LoVo (cell line): ENCODE measurements around the gene WFS1.

Experiments used
- DNase-seq: peaks from one replicate; pipeline ENCODE4 v3.0.0-alpha.2; 2016; ENCODE audit warnings: low spot score

WFS1 gene

DNA sequence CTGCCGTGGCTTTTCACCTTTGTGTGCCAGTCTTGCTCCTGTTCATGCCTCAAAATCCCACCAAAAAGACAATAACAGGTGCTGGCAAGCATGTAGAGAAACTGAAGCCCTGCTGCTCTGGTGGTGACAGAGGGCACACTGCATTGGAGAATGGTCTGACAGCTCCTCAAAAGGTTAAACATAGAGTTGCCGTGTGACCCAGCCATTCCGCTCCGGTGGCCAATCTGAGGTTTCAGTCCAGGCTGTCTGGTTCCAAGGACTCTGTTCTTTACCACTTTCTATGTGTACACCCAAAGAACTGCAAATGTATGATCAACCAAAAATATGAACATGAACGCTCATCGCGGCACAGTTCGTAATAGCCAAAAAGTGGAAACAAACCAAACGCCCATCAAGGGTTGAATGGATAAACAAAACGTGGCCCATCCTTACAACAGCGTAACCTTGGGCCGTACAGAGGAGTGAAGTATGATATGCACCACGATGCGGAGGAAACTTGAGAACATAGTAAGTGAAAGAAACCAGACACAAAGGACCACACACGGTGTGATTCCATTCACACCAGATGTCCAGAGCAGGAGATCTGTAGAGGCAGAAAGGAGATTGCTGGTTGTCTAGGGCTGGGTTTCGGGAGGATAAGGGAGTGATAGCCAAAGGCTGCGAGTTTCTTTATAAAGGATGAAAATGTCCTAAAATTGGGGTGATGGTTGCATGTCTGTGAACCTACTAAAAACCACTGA is 33.6 kb upstream of the WFS1 start:
- DNase-seq, result no peak

DNA sequence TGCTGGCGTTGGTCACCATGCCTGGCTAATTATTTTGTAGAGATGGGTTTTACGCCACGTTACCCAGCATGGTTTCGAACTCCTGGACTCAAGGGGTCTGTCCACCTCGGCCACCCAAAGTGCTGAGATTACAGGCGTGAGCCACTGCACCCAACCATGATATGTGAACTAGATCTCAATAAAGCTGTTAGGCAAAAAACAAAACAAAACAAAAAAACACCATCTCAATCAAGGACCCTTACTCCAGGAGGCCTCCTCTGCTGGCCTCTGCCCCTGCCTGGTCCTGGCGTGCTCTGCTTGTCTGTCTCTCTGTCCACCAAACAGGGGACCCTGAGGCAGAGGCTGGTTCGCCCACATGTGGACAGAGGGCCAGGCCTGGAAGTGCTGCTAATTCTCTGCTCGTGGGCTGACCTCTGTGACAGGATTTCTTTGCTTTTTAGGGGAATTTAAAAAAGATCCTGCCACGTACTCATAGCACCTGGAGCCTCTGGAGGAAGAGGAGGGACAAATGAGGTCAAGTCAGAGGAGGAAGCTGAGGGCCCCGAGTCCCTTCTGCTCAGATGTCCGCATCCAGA is 32.7 kb upstream of the WFS1 start:
- DNase-seq, result no peak

DNA sequence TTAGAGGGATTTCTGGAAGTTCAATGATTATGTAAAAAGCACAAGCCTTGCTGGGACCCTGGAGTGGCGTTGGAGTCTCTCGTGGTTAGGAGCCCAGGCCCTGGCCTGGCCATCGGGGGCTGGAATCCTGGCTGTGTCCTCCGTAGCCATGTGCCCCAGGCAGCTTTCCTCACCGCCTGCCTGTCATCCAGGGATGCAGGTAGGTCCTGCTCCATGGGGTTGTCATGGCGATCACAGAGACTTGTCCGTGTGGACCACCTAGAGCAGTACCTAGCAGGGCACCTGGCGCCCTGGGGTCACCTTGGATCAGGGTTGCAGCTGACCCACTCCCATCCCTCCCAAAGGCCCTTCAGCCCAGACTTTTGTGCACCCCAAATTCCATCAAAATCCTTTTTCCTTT is 30.2 kb upstream of the WFS1 start:
- DNase-seq, result no peak

DNA sequence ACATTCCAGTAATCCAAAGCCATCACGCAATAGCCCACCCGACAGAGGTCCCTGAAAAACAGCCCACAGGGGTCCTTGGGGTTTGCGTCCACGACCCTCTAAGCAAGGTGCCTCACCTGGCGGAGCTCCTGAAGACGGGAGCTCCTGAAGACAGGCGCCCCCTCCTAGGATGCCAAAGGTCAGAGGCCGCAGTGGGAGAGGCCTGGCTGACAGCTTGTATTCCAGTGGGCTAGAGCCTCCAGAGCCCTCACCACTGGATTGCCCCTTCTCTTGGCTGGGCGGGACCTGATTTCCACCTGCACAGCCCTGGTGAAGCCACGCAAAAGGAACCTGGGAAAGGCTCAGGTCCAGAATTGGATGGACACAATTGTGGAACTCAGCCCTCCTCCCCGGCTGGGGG is 29.7 kb upstream of the WFS1 start:
- DNase-seq, result no peak

DNA sequence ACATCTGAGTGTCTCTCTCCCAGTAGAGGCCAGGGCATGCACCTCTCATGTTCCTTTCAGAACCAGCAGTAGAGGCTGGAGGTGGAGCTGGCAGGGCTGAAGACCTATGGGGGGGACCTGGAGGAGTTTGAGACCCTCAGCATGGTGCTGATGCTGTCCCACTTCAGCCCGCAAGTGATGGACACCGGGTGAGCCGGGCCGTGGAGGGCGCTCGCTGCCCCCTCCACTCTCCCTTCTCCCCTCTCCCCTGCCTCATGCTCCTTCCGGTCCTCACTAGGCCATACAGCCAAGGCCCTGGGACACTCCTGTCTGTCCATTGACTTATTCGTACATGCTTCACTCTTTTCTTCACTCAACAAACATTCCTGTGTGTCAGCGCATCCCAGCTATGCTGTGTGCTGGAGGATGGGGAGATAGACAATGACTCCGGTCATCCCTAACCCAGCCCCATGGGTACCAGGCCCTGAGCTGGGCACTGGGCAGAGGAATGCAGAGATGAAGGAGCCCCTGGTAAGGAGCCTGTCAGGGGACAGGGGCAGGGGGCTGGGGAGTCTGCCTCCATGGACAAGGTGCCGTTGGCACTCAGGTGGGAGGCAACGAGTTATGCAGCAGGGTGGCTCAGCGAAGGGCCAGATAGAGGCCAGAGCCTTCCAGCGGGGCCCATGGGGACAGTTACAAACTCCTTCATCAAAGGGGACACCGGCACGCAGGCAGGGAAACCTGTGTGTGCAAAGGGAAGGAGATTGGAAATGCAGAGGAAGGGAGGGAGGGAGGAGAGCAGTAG is 28.4 kb upstream of the WFS1 start:
- DNase-seq, result no peak

DNA sequence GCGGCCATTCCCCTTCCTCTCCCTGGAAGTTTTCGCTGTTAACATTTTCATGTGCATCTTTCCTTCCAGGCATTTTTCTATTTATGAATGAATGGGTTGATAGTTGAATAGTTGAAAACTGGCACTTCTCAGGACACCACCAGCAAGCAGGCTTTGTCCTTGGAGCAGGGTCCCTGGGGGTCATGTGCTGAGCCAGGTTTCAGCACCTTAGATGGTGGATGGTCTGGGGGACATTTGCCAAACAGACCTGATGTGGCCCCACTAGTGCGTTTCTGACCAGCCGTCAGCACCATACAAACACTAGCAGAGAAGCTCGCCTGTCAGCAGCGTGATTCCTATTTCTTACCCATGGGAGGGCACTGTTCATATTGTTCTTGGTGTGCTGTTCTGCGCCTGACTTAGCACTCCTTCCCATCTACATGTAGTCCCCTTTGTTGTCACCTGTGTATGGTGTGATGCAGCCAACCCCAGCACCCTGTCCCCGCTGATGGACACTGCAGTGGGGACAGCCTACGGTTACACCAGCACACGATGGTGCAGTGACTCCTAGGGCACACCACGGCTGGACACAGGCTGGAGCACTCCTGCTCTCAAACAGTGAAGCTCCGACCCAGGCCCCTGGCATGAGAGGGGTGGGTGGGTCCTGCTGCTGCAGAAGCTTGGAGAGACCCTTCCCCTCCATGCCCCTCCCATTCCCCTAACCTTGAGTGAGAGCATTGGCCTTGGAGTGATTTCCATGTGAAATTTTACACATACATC is 27.2 kb upstream of the WFS1 start:
- DNase-seq, result no peak

DNA sequence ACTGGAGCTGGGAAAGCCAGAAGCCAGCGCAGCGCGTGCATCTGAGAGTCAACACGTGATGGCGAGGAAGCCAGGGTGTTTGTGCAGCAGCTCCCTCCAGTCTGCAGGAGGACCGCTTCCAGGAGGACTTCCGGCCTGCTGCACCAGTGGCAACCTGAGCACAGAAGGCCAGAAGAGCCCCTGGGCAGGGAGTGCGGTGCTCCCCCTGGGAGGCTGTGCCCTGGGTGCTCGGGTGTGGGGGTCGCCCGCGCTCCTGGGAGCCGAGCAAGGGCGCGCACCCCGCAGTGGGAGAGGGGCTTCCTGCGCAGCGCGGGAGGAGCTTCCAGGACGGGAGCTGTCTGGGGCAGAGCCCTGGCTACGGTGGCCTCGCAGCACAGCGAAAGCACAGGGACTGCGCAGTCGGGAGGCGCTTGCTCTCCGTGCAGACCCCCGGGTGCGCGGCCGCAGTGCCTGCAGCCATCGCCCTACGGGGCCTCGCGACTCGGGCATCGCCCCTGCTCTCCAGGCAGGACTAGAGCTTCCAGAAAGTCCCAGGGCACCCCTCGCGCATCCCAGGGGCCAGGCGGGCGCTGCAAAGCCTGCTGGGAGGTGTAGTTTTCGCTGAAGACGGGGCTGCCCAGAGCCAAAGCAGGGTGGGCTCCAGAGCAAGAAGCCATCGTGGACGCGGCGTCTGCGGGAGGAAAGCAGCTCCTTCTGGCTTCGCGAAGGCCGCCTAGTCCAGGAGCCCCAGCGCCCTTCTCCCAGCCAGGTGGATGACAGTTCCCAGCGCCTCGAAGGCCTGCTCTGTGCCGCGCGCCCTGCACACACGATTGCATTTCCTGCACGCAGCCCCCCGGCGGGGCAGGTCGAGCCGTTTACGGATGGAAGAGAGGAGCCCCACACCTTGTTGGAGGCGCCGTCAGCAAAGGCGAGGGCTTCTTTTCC is 24.1 kb upstream of the WFS1 start:
- no peak for DNase-seq

DNA sequence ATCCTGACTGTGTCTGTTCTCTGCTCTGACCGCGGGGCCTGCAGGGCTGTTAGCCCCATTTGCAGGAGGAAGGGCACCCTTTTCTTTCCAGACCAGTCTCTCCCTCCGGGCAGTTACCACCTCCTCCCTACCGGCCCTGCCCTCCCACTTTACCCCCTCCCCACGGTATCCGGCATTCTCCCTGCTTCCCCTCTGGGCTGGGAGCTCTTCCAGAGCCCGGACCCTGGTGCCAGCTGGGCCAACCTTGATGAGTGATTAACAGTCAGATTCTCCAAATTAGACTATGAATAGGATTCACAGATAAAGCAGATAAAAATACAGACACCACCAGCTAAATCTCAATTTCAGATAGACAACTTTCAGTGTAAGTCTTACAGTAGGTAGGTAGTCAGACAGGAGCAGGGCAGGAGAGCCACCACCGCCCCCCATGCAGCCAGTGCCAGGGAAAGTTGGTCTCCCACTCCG is 23.4 kb upstream of the WFS1 start:
- no peak for DNase-seq

DNA sequence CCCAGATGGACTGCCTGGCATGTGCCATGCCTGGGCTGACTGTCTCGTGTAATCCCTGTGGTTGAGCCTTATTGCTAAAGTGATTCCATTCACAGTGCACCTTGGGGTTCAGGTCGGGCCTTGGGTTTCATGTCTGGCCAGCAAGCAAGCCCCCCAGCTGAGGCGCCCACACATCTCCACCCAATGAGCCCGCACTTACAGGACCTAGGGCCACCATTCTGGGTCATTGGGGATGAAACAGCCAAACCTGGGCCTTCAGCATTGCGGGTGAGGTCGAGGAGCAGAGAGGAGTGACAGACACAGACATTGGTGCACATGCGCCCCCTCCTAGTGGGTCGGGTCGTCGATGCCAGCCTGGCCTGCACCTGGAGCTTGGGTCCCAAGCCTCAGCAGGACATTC is 21.3 kb upstream of the WFS1 start:
- no peak for DNase-seq

DNA sequence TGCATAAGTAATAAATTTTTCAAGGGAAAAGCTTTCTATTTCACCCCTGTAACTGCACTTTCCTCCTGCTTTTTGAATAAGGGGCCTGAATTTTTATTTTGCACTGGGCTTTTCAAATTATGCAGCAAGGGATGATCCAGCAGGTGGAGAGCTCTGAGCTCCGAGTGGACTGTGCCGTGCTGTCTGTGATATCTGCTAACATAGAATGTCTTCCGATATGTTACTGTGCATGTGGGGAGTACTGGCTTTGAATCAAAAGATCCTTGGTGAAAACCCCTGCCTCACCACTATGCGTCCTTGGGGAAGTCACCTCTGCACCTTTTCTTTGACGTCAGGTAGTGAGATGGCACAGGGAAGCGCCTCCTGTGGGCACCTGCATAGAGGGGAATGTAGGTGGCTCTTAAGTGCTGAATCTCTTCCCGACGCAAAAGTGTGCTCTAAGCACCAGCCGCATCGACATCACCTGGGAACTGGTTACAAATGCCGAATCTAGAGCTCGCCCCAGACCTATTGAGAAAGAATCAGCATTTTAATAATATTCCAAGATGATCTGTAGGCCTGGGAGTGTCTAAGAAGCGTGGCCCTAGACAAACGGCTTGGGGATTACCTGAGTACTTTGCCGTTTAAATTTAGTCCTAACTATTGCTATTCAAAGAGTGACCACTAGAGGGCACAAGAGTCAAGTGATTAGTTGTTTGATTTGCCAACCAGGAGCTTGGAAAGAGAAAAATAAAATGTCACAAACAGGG is 19.2 kb upstream of the WFS1 start:
- DNase-seq, result peak; percentile 66

DNA sequence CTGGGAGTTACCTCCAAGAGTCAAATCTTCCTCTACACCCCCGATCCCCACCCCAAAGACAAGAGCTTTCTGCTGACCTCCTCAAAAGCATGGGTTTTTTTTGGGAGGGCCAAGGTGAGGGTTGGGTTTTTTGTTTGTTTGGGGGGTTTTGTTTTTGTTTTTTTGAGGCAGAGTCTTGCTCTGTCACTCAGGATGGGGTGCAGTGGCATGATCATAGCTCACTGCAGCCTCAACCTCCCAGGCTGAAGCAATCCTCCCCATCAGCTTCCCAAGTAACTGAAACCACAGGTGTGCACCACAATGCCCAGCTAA is 18.7 kb upstream of the WFS1 start:
- DNase-seq, result no peak

DNA sequence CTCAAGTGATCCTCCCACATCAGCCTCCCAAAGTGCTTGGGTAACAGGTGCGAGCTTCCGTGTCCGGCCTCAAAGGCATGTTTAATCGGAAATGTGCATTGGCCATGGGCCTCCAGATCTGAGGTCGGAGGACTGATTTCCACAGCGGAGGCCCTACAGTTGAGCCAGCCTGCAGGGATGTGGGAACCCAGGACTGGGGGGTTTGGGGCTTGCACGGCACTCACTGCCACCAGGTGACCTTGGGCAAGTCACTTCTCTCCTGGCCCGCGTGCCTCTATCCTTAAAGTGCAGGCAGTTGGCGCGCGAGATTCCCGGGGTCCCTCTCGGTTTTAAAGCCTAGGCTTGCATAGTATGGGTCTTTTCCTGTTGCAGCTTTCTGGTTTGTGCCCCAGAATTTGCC is 18.3 kb upstream of the WFS1 start:
- no peak for DNase-seq

DNA sequence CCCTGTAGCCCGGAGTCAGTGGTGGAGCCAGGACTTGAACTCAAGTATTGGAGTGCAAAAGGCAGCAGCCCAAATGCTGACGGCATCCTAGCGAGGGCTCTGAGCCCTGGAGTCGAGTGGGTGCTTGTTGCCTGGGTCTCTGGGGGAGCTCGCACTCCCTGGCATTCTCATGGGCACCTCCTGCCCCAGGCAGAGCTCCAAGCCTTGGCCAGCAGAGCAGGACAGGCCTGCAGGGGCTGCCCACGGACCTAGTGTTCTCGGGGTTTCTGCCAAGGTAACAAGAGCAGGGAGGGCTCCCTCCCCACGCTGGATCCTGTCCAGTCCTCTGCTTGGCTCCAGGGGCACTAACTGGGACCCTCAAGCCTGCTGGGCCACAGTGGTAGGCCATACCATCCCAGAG is 17.6 kb upstream of the WFS1 start:
- no peak for DNase-seq

DNA sequence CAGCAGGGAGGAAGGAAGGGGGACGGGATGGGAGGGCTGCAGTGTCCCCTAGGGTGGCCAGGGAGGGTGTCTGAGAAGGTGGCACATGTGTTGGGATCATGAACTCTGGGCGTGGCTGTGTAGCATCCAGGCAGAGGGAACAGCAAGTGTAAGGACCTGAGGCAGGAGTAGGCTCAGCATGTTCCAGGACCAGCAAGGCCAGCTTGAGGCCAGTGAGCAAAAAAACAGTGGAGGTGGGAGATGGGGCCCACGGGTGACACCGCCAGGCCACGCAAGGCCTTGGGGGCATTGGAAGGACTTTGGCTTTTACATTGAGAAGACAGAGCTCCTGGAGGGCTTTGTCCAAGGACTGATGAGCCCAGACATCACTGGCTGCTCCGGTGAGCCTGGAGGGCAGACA is 16.5 kb upstream of the WFS1 start:
- DNase-seq, result no peak

DNA sequence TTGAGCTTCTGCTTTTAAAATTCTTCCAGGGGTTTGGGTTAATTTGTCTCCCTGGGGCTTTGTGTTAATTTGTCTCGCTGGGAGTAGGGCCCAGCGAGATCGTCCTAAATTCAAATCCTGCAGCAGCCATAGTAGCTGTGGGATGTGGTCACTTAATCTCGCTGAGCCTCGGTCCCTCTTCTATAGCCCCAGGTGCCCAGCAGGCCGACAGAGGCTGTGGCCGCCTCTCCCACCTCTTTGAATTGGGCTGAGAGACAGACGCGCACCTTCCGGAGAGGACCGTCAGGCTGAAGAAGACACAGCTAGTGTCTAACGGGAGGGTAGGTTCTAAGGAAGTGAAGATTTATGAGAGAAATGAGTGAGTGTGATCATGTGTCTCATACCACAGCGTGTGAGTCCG is 15.7 kb upstream of the WFS1 start:
- no peak for DNase-seq

DNA sequence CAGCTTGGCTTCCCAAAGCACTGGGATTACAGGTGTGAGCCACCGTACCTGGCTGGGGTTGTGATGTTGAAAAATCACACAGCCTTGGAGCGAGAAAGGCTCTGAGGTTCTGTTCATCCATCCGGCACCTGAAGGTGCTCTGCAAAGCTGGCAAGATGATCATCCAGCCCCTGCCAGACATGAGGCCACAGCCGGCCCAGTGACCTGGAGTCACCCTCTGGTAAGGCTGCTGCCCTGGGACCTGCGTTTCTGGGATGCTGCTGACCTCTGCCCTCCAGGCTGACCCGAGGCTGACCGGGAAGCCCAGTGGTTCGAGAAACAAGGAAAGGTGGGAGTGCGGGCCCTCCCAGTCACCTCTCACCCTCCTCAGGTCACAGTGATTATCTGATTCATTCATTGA is 13.5 kb upstream of the WFS1 start:
- no peak for DNase-seq

DNA sequence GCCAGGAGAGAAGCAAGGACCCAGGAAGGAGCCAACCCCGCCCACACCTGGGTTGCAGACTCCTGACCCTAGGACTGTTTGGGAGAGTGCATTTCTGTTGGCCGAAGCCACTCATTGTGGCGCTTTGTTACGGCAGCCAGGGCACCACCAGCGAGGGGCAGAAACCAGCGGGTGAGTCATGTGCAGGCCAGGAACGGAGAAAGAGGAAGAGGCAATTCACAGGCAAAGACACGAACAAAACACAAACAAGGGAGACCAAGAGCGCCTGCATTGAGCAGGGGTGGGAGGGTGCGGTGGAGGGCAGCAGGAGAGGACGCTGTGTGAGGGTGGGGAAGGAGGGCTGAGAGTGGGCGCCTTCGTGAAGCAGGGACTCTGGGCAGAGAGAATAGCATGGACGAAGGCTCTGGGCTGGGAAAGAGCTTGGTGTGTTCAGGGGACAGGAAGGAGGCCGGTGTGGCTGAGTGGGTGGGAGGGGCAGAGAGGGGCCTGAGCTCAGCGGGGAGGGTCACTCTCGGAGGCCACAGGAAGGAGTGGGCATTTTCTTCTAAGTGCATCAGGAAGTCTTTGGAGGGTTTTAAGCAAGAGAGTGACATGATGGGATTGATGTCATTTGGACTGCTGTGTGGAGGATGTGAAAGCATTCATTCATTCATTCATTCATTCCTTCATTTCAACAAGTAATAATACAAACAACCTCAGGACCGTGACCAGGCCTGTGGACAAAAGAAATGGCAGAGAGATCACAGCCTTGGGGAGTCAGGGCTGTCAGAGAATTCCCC is 12.2 kb upstream of the WFS1 start:
- no peak for DNase-seq

DNA sequence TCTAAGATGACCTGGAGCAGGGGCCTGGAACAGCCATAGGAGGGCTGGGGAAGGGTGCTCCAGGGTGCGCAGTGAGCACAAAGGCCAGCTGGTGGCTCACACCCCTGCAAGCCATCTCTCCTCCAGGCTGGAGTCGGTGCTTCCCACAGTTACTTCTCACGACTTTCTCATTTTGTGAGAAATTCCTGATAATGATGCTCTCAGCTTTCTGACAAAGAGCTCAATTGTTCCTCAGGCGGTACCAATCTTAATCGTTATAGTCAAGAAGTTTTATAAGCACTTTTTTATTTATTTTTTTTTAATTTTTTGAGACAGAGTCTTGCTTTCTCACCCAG is 11.7 kb upstream of the WFS1 start:
- no peak for DNase-seq

DNA sequence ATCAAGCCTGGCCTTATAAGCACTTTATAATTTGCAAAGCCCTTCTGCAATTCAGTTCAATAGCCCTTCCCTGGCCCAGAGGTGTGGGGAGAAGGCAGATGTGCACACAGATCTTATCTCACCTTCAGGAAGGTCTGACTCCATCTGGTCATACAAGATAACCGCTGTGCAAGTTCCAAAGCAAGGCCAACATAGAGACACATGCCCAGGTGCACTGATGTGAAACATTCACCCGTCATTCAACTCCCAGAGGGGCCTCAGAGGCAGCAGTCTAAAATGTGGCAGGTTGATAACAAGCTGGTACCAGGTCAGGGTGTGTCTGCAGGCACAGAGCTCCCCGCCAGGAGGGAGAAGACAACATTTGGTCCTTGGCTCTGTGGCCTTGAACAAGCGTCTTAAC is 10.9 kb upstream of the WFS1 start:
- DNase-seq, result no peak

DNA sequence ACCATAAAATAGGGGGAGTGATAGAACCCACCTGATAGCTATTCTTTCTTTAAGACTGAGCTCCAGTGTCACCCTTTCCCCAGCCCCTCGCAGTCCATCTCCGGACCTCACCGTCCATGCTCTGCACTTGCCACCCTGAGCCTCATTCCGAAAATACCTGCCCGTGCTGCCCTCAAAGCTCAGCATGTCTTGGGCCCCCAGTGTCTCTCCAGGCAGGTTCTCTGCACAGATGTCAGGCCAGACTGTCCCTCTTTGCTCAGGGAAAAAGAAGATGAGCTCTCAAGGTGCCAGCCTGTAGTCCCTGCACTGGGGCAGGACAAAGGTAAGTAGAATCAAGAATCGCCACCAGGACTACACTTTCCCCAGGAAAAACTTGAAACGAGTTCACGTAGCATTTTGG is 9.8 kb upstream of the WFS1 start:
- no peak for DNase-seq
